ENCODE measurements around the gene SLC39A11.
A peak's percentile ranks its signal among the peaks of the same experiment; 100 is the strongest.
"Not testable (repeated sequence)": the region's sequence is repeated elsewhere in the genome, so short reads cannot be mapped to it uniquely, and the experiment has no call there.

The SLC39A11 gene

DNA sequence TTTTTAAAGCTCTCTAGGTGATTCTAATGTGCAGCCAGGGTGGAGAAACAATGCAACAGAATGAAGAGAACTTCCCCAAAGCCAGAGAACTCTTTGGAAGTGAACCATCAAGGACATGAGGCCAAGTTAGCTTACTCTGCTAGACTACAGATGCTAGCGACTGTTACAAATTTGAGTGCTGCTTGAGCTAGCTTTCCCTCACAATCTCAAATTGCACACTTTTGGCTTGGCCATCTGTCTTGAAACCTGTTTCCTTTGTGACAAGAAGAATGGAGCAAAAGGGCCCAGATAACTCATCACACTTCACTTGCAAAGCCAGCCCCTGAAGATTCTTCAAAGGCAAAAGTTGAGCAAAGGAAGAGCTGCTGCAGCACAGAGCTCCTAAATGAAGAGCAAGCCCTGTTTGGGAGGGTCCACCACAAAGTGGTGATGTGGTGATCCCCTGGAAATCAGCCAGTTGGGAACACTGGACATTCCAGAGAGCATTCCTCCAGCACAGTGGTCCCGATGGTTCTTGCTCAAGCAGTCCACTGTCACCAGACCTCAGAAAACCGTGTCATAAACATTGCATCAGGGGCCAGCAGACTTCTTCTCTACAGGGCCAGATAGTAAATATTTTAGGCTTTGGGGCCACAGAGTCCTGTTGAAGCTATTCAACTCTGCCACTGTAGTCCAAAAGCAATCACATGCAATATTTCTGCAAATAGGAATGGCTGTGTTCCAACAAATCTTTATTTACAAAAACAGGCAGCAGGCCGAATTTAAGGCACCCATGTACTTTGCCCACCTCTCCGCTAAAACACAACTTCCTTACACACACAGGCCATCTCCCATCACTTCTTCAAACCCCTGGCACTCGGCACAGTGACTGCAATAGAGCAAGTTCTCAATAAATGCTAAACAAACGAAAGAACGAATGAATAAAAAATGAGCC, 21.2 kb downstream of the SLC39A11 start:
- TF ChIP-seq, protein P1, sequence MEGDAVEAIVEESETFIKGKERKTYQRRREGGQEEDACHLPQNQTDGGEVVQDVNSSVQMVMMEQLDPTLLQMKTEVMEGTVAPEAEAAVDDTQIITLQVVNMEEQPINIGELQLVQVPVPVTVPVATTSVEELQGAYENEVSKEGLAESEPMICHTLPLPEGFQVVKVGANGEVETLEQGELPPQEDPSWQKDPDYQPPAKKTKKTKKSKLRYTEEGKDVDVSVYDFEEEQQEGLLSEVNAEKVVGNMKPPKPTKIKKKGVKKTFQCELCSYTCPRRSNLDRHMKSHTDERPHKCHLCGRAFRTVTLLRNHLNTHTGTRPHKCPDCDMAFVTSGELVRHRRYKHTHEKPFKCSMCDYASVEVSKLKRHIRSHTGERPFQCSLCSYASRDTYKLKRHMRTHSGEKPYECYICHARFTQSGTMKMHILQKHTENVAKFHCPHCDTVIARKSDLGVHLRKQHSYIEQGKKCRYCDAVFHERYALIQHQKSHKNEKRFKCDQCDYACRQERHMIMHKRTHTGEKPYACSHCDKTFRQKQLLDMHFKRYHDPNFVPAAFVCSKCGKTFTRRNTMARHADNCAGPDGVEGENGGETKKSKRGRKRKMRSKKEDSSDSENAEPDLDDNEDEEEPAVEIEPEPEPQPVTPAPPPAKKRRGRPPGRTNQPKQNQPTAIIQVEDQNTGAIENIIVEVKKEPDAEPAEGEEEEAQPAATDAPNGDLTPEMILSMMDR (conservative IDR thresholded peaks at IDR 0.05; ENCODE audit: low read depth, low read length) = no peak
- DNase-seq (ENCODE audit: low read depth) = no peak
- H3K4me3 ChIP-seq (ENCODE audit: low read length) = no peak overlapping the region

DNA sequence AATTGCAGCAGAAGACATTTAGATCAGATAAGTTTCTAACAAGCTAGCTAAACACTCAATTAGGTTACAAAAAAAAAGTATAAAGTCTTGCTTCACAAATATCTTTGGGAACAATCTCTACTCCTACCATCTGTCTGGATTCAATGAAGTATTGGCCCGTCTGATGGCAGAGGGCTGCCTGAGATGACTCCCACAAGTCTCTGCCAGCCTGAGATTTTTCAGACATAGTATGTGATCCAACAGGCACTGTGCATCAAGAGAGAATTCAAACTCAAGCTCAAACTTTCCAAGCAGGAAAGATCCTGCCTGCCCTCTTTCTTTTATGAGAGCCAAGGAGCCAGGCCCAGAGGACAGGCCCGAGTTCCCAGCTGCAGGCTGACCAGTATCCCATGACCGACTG, 22.6 kb downstream of the SLC39A11 start:
- TF ChIP-seq, protein P1 (conservative IDR thresholded peaks at IDR 0.05; ENCODE audit: low read depth, low read length) = no peak
- H3K4me3 ChIP-seq (ENCODE audit: low read length) = no peak overlapping the region
- DNase-seq (ENCODE audit: low read depth) = no peak

DNA sequence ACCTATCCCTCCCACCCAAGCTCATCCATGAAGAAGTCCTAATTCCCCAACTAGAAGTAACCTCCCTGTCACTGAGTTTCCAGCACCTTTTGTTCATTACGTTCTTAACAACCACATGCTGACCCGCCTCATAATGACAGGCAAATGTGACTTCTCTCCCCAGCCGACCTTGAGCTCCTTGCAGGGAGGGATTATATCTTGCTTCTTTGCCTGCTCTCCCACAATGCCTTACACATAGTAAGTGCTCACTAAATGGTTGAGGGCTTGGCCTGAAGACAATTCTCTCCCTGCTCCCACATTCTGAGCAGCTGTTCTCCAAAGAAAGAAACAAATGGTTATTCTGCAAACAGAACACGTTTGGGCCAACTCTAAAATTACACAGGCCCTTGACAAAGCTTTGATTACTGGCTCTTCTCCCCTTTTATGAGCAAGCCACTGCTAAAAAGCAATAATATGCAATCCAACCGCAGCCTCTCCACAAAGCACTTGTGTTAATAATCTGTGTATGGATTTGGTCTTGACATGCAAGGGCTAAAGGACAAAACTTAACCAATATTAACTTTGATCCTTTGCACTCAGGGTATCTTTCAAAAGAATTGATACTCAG, 23.2 kb downstream of the SLC39A11 start:
- no peak for DNase-seq (ENCODE audit: low read depth)
- TF ChIP-seq, protein P1 (conservative IDR thresholded peaks at IDR 0.05; ENCODE audit: low read depth, low read length) = no peak
- H3K4me3 ChIP-seq (ENCODE audit: low read length) = no peak overlapping the region

DNA sequence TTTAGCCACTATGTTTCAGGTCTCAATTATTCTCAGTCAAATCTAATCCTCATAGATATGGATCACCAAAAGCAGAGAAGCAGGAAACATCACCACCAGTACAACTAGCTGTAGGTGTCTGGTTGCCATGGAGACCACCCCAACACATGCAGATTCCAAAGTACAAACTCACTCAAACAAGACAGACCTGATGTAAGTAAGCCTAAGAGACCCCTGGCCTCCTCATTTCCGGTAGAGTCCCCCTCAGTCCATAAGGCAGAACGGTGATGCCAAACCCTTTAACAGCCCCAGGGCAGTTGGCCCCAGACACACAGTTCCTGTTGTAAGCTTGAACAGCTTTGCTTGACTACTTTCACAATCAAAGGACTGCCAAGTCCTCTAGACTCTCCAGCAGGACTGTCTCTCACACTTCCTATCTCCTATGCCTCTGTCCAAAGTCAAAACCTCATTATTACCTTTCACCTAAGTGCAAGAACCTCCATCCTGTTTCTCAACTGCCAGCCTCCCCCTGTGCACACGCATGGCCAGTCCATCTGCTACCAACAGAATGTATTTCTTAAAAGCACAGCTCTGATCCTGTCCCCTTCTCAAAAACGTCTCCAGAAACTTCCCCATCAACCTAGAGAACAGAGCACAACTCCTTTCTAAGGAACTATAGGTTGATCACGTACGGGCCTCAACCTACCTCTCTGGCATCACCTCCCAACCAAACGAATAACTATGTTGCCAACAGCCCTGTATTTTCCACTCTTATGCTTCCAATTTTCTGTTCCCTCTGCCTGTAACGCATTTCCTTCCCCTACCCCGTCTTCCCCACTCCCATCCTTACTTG, 23.9 kb downstream of the SLC39A11 start:
- DNase-seq (ENCODE audit: low read depth) = peak; percentile 69
- H3K4me3 ChIP-seq (ENCODE audit: low read length) = no peak overlapping the region
- TF ChIP-seq, protein P1 (conservative IDR thresholded peaks at IDR 0.05; ENCODE audit: low read depth, low read length) = no peak

DNA sequence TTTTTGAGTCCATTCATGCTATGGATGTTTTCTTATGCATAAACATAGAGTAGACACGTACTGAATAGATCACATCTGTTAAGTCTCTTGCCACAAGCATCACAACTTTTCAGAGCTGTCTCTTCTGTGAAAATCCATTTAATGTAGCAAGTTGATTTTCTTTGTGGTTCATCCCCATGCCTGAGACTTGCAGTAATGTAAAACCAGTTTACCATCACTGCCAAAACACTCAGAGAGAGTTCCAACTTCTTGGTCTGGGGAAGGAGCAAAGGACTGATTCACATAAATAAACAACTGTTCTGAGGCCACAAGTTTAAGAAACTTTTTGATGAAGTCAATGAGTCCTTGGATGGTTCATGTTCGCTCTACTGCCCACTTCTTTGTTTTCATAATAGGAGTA, 24.8 kb downstream of the SLC39A11 start:
- not testable (repeated sequence) for DNase-seq (ENCODE audit: low read depth); H3K4me3 ChIP-seq (ENCODE audit: low read length)

DNA sequence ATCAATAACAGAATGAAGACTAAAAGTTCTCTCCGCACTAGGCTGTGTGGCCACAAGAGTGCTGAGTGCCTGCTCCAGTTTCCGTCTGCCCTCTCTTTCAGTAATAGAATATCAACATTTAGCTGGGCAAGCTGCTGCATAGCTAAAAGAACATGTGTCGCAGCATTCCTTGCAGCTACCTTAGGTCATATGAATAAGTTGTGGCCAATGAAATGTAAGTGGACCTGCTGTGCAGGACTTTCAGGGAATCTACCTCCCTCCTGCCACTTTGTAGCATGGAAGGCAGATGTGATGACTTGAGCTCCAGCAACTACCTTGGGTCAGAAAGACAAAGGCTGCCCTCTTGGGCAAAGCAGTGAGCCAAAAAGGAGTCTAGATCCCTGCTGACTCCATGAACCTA, 25.4 kb downstream of the SLC39A11 start:
- DNase-seq (ENCODE audit: low read depth) = no peak
- no peak overlapping the region for H3K4me3 ChIP-seq (ENCODE audit: low read length)
- TF ChIP-seq, protein P1 (conservative IDR thresholded peaks at IDR 0.05; ENCODE audit: low read depth, low read length) = no peak
